Body of pancreas (tissue), 4 donors: ENCODE results near the gene RAB8B.

ENCODE experiments used
- POLR2A ChIP-seq, 3 donors: fragments of 450-650 bp; IDR thresholded peaks; one replicate each; pipeline ENCODE4 v1.6.1; 2016; ENCODE audit warnings: antibody characterized with exemption in 3 of 3, mild to moderate bottlenecking in 2 of 3
- TF ChIP-seq, protein P1 (sequence below), 7 experiments: fragments of 450-650 bp in 4 of 7; fragments of 200-600 bp in 3 of 7; sonication (generic) in 3 of 7; IDR thresholded peaks; one replicate each; pipeline ENCODE4 v1.5.1; 2016 to 2019; ENCODE audit warnings: antibody characterized with exemption in 7 of 7

GRCh38 chr15:63210151-63211091 is 21.0 kb downstream of the RAB8B start:
- TF ChIP-seq, protein P1, sequence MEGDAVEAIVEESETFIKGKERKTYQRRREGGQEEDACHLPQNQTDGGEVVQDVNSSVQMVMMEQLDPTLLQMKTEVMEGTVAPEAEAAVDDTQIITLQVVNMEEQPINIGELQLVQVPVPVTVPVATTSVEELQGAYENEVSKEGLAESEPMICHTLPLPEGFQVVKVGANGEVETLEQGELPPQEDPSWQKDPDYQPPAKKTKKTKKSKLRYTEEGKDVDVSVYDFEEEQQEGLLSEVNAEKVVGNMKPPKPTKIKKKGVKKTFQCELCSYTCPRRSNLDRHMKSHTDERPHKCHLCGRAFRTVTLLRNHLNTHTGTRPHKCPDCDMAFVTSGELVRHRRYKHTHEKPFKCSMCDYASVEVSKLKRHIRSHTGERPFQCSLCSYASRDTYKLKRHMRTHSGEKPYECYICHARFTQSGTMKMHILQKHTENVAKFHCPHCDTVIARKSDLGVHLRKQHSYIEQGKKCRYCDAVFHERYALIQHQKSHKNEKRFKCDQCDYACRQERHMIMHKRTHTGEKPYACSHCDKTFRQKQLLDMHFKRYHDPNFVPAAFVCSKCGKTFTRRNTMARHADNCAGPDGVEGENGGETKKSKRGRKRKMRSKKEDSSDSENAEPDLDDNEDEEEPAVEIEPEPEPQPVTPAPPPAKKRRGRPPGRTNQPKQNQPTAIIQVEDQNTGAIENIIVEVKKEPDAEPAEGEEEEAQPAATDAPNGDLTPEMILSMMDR (IDR thresholded peaks at IDR 0.05) = no peak
- TF ChIP-seq POLR2A (IDR thresholded peaks at IDR 0.05) = no peak
